ENCODE data around the gene NKG7. TPM values are rescaled to one million over a fixed set of nuclear protein-coding genes. Genes with fewer than 3 reads are reported as not detected.

NKG7 gene
- total and polyA plus RNA-seq, 8 donors = 2.8 to 50.1 (median 6.0) TPM

DNA sequence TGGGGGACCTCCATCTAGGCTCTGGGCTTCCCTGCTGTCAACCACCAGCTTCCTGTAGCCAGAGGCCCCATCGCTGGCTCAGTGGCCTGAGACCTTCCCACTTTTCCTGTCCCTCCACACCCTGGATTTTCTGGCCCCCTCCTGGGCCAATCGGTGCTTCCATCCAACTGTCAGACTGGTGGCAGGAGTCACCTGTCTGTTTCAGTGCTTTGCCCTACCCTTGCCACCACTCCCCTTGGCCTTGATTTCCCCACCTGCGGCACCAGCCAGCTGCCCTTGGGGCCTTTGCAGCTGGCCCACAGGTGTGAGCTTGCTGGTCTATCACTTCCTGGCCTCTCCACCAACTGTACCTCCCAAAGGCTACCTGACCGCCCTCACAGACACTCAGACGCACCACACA is 43.0 kb downstream of the NKG7 start:
- Histone ChIP-seq H3K27me3 (peaks cover 22 to 61% of the 10 kb centered on the region in 2 donors), H3K4me3 (no peak overlapping the region), H3K4me1 (peaks cover 4 to 12% of the 10 kb centered on the region in 2 donors), H3K27ac (no peak overlapping the region), H3K36me3 (no peaks in the 10 kb centered on the region), H3K9me3 (no peaks in the 10 kb centered on the region)
- DNase-seq = no peak
- intact Hi-C loops (cut with DNase I) = no loop called here
- no peak for ATAC-seq
- TF ChIP-seq, protein P1, sequence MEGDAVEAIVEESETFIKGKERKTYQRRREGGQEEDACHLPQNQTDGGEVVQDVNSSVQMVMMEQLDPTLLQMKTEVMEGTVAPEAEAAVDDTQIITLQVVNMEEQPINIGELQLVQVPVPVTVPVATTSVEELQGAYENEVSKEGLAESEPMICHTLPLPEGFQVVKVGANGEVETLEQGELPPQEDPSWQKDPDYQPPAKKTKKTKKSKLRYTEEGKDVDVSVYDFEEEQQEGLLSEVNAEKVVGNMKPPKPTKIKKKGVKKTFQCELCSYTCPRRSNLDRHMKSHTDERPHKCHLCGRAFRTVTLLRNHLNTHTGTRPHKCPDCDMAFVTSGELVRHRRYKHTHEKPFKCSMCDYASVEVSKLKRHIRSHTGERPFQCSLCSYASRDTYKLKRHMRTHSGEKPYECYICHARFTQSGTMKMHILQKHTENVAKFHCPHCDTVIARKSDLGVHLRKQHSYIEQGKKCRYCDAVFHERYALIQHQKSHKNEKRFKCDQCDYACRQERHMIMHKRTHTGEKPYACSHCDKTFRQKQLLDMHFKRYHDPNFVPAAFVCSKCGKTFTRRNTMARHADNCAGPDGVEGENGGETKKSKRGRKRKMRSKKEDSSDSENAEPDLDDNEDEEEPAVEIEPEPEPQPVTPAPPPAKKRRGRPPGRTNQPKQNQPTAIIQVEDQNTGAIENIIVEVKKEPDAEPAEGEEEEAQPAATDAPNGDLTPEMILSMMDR (IDR thresholded peaks at IDR 0.05) = no peak

DNA sequence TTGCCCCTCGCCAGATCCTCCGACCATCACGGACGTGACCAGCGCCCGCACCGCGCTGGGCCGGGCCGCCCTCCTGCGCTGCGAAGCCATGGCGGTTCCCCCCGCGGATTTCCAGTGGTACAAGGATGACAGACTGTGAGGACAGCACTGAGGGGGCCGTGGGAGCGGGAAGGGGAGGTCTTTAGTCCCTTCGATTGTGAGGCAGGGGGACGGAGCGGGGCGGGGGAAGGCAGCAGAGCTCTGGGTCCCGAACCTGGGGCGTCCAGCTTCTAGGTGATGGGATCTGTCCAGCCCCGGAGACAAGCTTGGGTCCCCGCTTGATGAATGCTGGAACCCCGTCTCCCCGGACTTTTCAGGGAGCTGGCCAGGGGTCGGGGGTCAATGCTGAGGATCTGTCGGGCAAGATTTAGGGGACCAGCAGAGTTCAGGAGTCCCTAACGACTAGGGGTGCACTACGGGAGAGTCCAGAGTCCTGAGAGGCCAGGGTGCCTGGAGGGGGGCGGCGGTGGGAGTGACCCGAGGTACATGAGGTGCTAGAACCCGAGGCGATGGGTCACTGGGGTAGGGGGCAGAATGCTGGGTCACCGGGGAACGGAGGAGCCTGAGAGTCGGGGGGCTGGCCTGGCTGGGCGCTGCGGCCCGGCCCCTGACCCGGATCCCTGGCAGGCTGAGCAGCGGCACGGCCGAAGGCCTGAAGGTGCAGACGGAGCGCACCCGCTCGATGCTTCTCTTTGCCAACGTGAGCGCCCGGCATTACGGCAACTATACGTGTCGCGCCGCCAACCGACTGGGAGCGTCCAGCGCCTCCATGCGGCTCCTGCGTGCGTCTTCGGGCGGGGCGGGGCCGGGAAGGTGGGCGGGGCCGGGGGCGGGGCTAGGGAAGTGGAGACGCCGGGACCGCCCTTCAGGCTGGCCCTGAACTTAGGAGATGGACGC is 45.1 kb downstream of the NKG7 start:
- peak; percentile 87 for ATAC-seq
- TF ChIP-seq, protein P1 (IDR thresholded peaks at IDR 0.05) = no peak
- intact Hi-C loops (cut with DNase I) = no loop called here
- H3K4me3 ChIP-seq = peak overlapping the region in 1 of 2 donors; percentile 14
- no peaks in the 10 kb centered on the region for H3K9me3 ChIP-seq
- H3K27ac ChIP-seq = no peak overlapping the region
- DNase-seq = peak in 3 of 4 donors; percentile 32 to 84 (median 58)
- peaks cover 22 to 79% of the 10 kb centered on the region in 2 donors for H3K27me3 ChIP-seq
- H3K4me1 ChIP-seq = peaks cover 4 to 12% of the 10 kb centered on the region in 2 donors
- H3K36me3 ChIP-seq = no peaks in the 10 kb centered on the region

DNA sequence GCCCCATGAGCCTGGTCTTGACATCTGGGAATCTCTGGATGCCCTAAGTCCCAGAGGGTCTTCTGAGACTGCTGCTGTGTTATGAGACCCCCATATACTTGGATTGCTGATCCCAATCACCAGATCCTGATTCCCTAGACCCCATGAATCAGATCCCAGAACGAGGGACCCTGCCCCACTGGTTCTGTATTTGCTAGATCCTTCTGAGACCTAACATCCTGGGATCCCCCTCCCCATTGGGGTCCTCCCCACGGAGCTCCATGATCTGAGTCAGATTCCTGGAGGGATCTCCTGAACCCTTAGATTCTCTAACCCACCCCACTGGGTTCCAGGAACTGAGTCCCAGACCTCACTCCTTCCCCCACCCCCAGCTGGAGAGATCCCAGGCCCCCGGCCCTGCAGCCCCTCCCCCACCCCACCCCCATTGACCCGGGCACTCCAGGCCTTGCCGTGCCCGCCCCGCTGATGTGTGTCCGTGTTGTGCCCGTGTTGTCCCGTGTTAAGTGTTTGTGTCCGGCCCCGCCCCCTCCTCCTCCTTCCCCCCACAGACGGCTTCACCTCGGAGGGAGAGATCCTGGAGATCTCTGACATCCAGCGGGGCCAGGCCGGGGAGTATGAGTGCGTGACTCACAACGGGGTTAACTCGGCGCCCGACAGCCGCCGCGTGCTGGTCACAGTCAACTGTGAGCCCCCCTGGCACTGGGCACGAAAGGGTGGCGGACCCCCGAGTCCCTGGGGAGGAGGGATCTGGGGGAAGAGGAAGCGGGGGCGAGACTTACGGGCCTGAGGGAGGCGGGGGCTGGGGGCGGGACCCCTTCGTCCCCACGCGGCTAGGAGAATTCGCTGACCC is 46.0 kb downstream of the NKG7 start:
- intact Hi-C loops (cut with DNase I) = no loop called here
- no peak overlapping the region for H3K27ac ChIP-seq
- DNase-seq (no peak), ATAC-seq (no peak)
- H3K4me3 ChIP-seq = no peak overlapping the region
- no peaks in the 10 kb centered on the region for H3K9me3 ChIP-seq
- H3K4me1 ChIP-seq = peaks cover 4 to 12% of the 10 kb centered on the region in 2 donors
- H3K36me3 ChIP-seq = no peaks in the 10 kb centered on the region
- H3K27me3 ChIP-seq = peaks cover 22 to 79% of the 10 kb centered on the region in 2 donors
- TF ChIP-seq, protein P1 (IDR thresholded peaks at IDR 0.05) = no peak

DNA sequence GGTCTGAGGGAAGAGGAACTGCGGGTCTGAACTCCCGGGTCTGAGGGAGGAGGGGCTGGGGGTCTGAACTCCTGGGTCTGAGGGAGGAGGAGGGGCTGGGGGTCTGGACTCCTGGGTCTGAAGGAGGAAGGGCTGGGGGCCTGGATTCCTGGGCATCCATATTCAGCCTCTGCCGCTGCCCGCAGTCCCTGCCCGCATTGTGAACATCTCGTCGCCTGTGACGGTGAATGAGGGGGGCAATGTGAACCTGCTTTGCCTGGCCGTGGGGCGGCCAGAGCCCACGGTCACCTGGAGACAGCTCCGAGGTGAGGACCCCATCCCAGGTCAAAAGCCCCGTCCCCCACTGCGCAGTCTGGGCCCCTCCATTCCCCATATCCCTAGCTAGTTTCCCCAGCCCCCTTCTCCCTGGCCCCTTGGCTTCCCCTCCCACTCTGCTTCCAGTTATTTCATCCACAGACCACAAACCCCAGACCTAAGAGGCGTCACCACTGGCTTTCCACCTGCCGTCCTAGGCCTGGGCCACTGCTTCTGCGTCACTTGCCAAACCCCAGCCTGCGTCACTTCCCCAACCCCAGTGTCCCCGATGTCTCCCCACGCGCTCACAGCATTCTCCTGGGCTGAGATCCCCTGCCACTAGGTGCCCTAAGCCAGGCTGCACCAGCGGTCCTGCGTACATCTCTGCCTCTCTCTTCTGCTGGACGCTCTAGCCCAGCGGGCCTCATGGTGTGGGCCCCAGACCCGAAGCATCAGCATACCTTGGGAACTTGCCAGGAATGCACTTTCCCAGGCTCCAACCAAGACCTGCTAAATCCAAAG is 47.1 kb downstream of the NKG7 start:
- DNase-seq (no peak), ATAC-seq (no peak)
- no peak overlapping the region for H3K4me3 ChIP-seq
- peaks cover 4 to 12% of the 10 kb centered on the region in 2 donors for H3K4me1 ChIP-seq
- TF ChIP-seq, protein P1 (IDR thresholded peaks at IDR 0.05) = no peak
- H3K27me3 ChIP-seq = peaks cover 22 to 87% of the 10 kb centered on the region in 2 donors
- H3K27ac ChIP-seq = no peak overlapping the region
- H3K36me3 ChIP-seq = no peaks in the 10 kb centered on the region
- H3K9me3 ChIP-seq = no peaks in the 10 kb centered on the region
- intact Hi-C loops (cut with DNase I) = no loop called here

Measured in left lung (tissue), 10 donors.